Measurements from ENCODE around the gene CLIP1.

The CLIP1 gene

GRCh38 chr12:122308811-122309210 lies 113.7 kb downstream of the CLIP1 start:
- Histone ChIP-seq H3K9me3 (ENCODE audit: insufficient read depth, low read length) (no peaks in the 10 kb centered on the region), H3K9ac (ENCODE audit: low read length) (no peak overlapping the region), H3K4me3 (ENCODE audit: insufficient read depth, low read length, poor library complexity, severe bottlenecking) (no peak overlapping the region), H2AFZ (ENCODE audit: low read depth, low read length, severe bottlenecking) (no peak overlapping the region), H3K36me3 (ENCODE audit: low read length) (no peaks in the 10 kb centered on the region), H3K79me2 (ENCODE audit: insufficient read depth, low read length) (no peaks in the 10 kb centered on the region), H3K4me2 (ENCODE audit: low read depth, low read length, poor library complexity, severe bottlenecking) (no peak overlapping the region), H3F3A (ENCODE audit: insufficient read depth) (no peaks in the 10 kb centered on the region), H3K27ac (ENCODE audit: low read depth, low read length) (no peak overlapping the region), H4K20me1 (ENCODE audit: low read depth, low read length) (no peaks in the 10 kb centered on the region), H3K9me2 (replicated peaks; ENCODE audit: insufficient read depth, low read length) (no peaks in the 10 kb centered on the region), H3K27me3 (ENCODE audit: low read length) (no peaks in the 10 kb centered on the region)
- TF ChIP-seq EZH2phosphoT487 (conservative IDR thresholded peaks at IDR 0.05; ENCODE audit: low read length) (no peak), CTCF (IDR thresholded peaks at IDR 0.05; ENCODE audit: insufficient read depth, low read length, poor library complexity, severe bottlenecking) (no peak)

DNA sequence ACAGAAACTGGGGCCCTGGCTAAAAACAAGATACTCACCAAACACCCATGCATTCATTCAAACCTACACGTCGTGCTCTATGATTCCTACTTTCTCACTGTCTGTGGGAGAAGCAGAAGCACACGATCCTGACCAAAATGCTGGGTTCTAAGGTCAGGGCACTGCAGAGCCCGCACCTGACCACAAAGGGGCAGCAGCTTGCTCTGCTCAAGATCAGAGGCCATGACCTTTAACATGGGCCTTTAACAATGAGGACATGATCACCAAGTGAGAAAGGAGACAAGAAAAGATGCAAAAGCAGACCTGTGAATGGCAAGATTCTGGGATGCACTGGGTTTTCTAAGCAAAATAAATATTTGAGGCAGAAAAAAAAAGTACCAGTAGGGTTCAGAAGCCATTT lies 116.1 kb downstream of the CLIP1 start:
- H3K9me2 ChIP-seq (replicated peaks; ENCODE audit: insufficient read depth, low read length) = no peaks in the 10 kb centered on the region
- no peak overlapping the region for H3K9ac ChIP-seq (ENCODE audit: low read length)
- H3K79me2 ChIP-seq (ENCODE audit: insufficient read depth, low read length) = no peaks in the 10 kb centered on the region
- H2AFZ ChIP-seq (ENCODE audit: low read depth, low read length, severe bottlenecking) = no peak overlapping the region
- H3F3A ChIP-seq (ENCODE audit: insufficient read depth) = no peaks in the 10 kb centered on the region
- H4K20me1 ChIP-seq (ENCODE audit: low read depth, low read length) = no peaks in the 10 kb centered on the region
- no peaks in the 10 kb centered on the region for H3K36me3 ChIP-seq (ENCODE audit: low read length)
- TF ChIP-seq CTCF (IDR thresholded peaks at IDR 0.05; ENCODE audit: insufficient read depth, low read length, poor library complexity, severe bottlenecking) (peak; percentile 13), EZH2phosphoT487 (conservative IDR thresholded peaks at IDR 0.05; ENCODE audit: low read length) (no peak)
- H3K27me3 ChIP-seq (ENCODE audit: low read length) = no peaks in the 10 kb centered on the region
- H3K4me3 ChIP-seq (ENCODE audit: insufficient read depth, low read length, poor library complexity, severe bottlenecking) = no peak overlapping the region
- H3K4me2 ChIP-seq (ENCODE audit: low read depth, low read length, poor library complexity, severe bottlenecking) = no peak overlapping the region
- no peaks in the 10 kb centered on the region for H3K9me3 ChIP-seq (ENCODE audit: insufficient read depth, low read length)
- no peak overlapping the region for H3K27ac ChIP-seq (ENCODE audit: low read depth, low read length)

DNA sequence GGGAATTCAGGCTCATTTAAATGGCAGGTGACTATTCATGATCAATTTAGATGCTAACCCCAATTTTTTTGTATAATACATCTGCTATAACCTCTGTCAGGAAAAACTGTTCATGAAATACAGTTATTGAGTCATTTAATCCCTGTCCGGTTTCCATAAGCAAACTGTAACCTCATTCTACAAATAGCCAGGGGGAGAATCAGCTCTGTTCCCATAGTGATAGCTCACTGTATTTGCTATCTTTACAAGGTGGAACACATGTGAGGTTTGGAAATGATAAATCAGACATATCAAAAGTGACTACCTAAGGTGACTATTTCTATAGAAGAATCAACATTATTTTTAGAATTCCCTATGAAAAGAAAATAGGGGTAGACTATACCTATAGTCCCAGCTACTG lies 117.5 kb downstream of the CLIP1 start:
- H3K36me3 ChIP-seq (ENCODE audit: low read length) = no peaks in the 10 kb centered on the region
- H3K79me2 ChIP-seq (ENCODE audit: insufficient read depth, low read length) = no peaks in the 10 kb centered on the region
- H3K27me3 ChIP-seq (ENCODE audit: low read length) = no peaks in the 10 kb centered on the region
- no peaks in the 10 kb centered on the region for H3F3A ChIP-seq (ENCODE audit: insufficient read depth)
- no peak overlapping the region for H3K27ac ChIP-seq (ENCODE audit: low read depth, low read length)
- no peak overlapping the region for H3K4me2 ChIP-seq (ENCODE audit: low read depth, low read length, poor library complexity, severe bottlenecking)
- no peak overlapping the region for H2AFZ ChIP-seq (ENCODE audit: low read depth, low read length, severe bottlenecking)
- TF ChIP-seq EZH2phosphoT487 (conservative IDR thresholded peaks at IDR 0.05; ENCODE audit: low read length) (no peak), CTCF (IDR thresholded peaks at IDR 0.05; ENCODE audit: insufficient read depth, low read length, poor library complexity, severe bottlenecking) (no peak)
- H3K9ac ChIP-seq (ENCODE audit: low read length) = no peak overlapping the region
- H4K20me1 ChIP-seq (ENCODE audit: low read depth, low read length) = no peaks in the 10 kb centered on the region
- no peaks in the 10 kb centered on the region for H3K9me3 ChIP-seq (ENCODE audit: insufficient read depth, low read length)
- H3K4me3 ChIP-seq (ENCODE audit: insufficient read depth, low read length, poor library complexity, severe bottlenecking) = no peak overlapping the region
- no peaks in the 10 kb centered on the region for H3K9me2 ChIP-seq (replicated peaks; ENCODE audit: insufficient read depth, low read length)

DNA sequence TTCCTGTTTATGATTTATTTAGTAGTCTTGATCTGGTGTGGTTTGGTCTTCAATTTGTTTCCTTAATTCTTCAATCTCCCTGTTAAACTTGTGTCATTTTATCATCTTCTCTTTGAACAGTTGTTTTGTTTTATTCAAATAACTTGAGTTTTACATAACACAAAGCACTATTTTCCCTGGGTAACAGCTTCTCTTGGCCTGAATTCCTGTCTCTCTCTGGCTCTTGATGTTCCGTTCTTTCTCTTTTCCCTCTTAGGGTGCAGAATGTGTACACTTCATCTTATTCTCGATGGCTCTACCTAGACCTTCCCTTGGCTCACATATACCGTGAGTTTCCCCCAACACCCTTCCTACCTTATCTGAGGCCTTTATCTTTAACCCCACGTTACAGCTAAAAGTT lies 119.4 kb downstream of the CLIP1 start:
- Histone ChIP-seq H3F3A (ENCODE audit: insufficient read depth) (no peaks in the 10 kb centered on the region), H3K4me2 (ENCODE audit: low read depth, low read length, poor library complexity, severe bottlenecking) (no peak overlapping the region), H2AFZ (ENCODE audit: low read depth, low read length, severe bottlenecking) (no peak overlapping the region), H4K20me1 (ENCODE audit: low read depth, low read length) (no peaks in the 10 kb centered on the region), H3K27ac (ENCODE audit: low read depth, low read length) (no peak overlapping the region), H3K27me3 (ENCODE audit: low read length) (no peaks in the 10 kb centered on the region), H3K9me3 (ENCODE audit: insufficient read depth, low read length) (no peaks in the 10 kb centered on the region), H3K9me2 (replicated peaks; ENCODE audit: insufficient read depth, low read length) (no peaks in the 10 kb centered on the region), H3K9ac (ENCODE audit: low read length) (no peak overlapping the region), H3K79me2 (ENCODE audit: insufficient read depth, low read length) (no peaks in the 10 kb centered on the region), H3K36me3 (ENCODE audit: low read length) (no peaks in the 10 kb centered on the region), H3K4me3 (ENCODE audit: insufficient read depth, low read length, poor library complexity, severe bottlenecking) (no peak overlapping the region)
- TF ChIP-seq CTCF (IDR thresholded peaks at IDR 0.05; ENCODE audit: insufficient read depth, low read length, poor library complexity, severe bottlenecking) = no peak
- no peak for TF ChIP-seq EZH2phosphoT487 (conservative IDR thresholded peaks at IDR 0.05; ENCODE audit: low read length)
